ENCODE results near the gene NDUFS2.
A peak's percentile ranks its signal among the peaks of the same experiment; 100 is the strongest.

DNA sequence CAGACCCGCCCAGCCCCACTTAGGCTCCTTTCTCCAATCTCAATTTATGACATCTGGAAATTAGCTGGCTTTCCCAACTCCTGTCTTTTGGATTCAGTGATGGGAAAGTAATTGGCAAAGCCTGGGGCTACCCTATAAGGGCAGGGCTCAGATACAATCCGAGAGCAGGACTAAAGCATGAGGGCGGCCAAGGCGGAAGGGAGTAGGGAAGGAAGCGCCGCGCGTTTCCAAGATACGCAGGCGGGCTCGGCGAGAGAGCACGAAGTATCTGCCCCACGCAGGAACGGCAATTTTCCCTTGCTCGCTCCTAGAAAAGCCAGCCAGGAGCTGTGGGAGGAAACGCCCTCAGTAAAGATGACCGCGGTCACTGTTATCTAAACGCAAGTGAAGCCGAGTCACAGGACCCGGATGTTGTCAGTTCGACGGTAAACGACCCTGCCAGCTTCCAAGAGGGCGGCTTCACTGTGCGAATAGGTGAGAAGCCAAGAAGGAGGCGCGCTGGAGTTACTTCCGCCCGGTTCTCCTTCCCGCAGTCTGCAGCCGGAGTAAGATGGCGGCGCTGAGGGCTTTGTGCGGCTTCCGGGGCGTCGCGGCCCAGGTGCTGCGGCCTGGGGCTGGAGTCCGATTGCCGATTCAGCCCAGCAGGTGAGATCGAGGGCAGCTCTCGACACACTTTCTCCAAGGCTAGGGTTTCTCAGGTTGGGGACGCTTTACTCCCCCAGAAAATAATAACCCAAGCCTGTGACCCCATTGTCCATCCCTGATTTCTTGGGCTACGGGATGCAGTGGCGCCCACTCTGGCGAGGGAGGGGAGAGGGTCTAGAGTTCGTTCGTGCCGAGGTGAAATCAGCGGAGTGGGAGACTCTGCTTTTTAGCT lies at the start of gene NDUFS2:
- TF ChIP-seq, protein P1, sequence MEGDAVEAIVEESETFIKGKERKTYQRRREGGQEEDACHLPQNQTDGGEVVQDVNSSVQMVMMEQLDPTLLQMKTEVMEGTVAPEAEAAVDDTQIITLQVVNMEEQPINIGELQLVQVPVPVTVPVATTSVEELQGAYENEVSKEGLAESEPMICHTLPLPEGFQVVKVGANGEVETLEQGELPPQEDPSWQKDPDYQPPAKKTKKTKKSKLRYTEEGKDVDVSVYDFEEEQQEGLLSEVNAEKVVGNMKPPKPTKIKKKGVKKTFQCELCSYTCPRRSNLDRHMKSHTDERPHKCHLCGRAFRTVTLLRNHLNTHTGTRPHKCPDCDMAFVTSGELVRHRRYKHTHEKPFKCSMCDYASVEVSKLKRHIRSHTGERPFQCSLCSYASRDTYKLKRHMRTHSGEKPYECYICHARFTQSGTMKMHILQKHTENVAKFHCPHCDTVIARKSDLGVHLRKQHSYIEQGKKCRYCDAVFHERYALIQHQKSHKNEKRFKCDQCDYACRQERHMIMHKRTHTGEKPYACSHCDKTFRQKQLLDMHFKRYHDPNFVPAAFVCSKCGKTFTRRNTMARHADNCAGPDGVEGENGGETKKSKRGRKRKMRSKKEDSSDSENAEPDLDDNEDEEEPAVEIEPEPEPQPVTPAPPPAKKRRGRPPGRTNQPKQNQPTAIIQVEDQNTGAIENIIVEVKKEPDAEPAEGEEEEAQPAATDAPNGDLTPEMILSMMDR (IDR thresholded peaks at IDR 0.05; ENCODE audit: low read depth, low read length, poor library complexity, severe bottlenecking) = peak; percentile 64
- no peak for TF ChIP-seq EZH2phosphoT487 (IDR thresholded peaks at IDR 0.05; ENCODE audit: borderline replicate concordance, low read length)

Measured in DOHH2 (cell line).